Stimulated activated CD4-positive, alpha-beta T cell treated with anti-CD3 and anti-CD28 coated beads, Interleukin-4, amount 100 ng/mL, for 1 hour (primary cell): Measurements from ENCODE around the gene GAA.

Experiments
- DNase-seq: peaks from one replicate; pipeline ENCODE4 v3.0.0-alpha.2; 2020

The GAA gene

GRCh38 chr17:80104956-80105375 is 3.6 kb downstream of the GAA start:
- no peak for DNase-seq

GRCh38 chr17:80105762-80106161 is 4.4 kb downstream of the GAA start:
- DNase-seq: no peak

GRCh38 chr17:80106176-80106575 is 4.8 kb downstream of the GAA start:
- no peak for DNase-seq

- DNase-seq: no peak
Observed at GRCh38 chr17:80106751-80107150, 5.4 kb downstream of the GAA start.

- DNase-seq: no peak
Observed at GRCh38 chr17:80107231-80108021, 6.0 kb downstream of the GAA start.

- DNase-seq: no peak
Observed at GRCh38 chr17:80108036-80108971, 6.9 kb downstream of the GAA start.

GRCh38 chr17:80109066-80109660 is 7.8 kb downstream of the GAA start:
- DNase-seq: no peak

GRCh38 chr17:80109713-80110446 is 8.5 kb downstream of the GAA start:
- DNase-seq: no peak

GRCh38 chr17:80110447-80110812 is 9.0 kb downstream of the GAA start:
- no peak for DNase-seq

GRCh38 chr17:80110927-80111701 is 9.7 kb downstream of the GAA start:
- DNase-seq: no peak

- DNase-seq: no peak
Observed at GRCh38 chr17:80111702-80112470, 10.5 kb downstream of the GAA start.

- no peak for DNase-seq
Observed at GRCh38 chr17:80112471-80113032, 11.2 kb downstream of the GAA start.

- DNase-seq: no peak
Observed at GRCh38 chr17:80113033-80113484, 11.7 kb downstream of the GAA start.

GRCh38 chr17:80114758-80115157 is 13.4 kb downstream of the GAA start:
- DNase-seq: no peak

- no peak for DNase-seq
Observed at GRCh38 chr17:80115159-80115558, 13.8 kb downstream of the GAA start.

GRCh38 chr17:80116276-80116920 is 15.0 kb downstream of the GAA start:
- DNase-seq: no peak

- DNase-seq: no peak
Observed at GRCh38 chr17:80116921-80117380, 15.6 kb downstream of the GAA start.

GRCh38 chr17:80117491-80118401 is 16.4 kb downstream of the GAA start:
- no peak for DNase-seq
